H9 (cell line): ENCODE results near the gene WSB1. TPM values are rescaled to one million over a fixed set of nuclear protein-coding genes. Genes with fewer than 3 reads are reported as not detected.

Experiments
- DNase-seq: peaks from one replicate; pipeline ENCODE4 v3.0.0-alpha.2; 2017
- H2AFZ ChIP-seq: one replicate; pipeline ENCODE4 v1.6.1; 2013; ENCODE audit warnings: mild to moderate bottlenecking, low read length, control low read depth, moderate library complexity
- H2AK5ac ChIP-seq: 2 replicates; pipeline ENCODE4 v1.6.1; 2013; ENCODE audit warnings: low read length, control low read depth, mixed read lengths; ENCODE audit not compliant: insufficient read length
- H2BK120ac ChIP-seq: one replicate; pipeline ENCODE4 v1.6.1; 2013; ENCODE audit warnings: low read depth, mild to moderate bottlenecking, low read length, control low read depth, inconsistent platforms; ENCODE audit not compliant: poor library complexity, severe bottlenecking
- H2BK12ac ChIP-seq: 2 replicates; pipeline ENCODE4 v1.6.1; 2013; ENCODE audit warnings: low read length, control low read depth, mixed read lengths, low read depth; ENCODE audit not compliant: insufficient read length
- H2BK15ac ChIP-seq: 2 replicates; pipeline ENCODE4 v1.6.1; 2013; ENCODE audit warnings: low read depth, low read length, control low read depth
- H2BK20ac ChIP-seq: one replicate; pipeline ENCODE4 v1.6.1; 2013; ENCODE audit warnings: low read depth, mild to moderate bottlenecking, low read length, control low read depth, inconsistent platforms; ENCODE audit not compliant: poor library complexity, severe bottlenecking
- H2BK5ac ChIP-seq: 2 replicates; pipeline ENCODE4 v1.6.1; 2013; ENCODE audit warnings: low read length, control low read depth, mixed read lengths; ENCODE audit not compliant: insufficient read length
- H3K14ac ChIP-seq: 2 replicates; pipeline ENCODE4 v1.6.1; 2013; ENCODE audit warnings: low read length, control low read depth; ENCODE audit not compliant: insufficient read depth
- H3K18ac ChIP-seq: 2 replicates; pipeline ENCODE4 v1.6.1; 2013; ENCODE audit warnings: low read depth, mild to moderate bottlenecking, mixed read lengths, low read length, control low read depth; ENCODE audit not compliant: insufficient read length
- H3K23ac ChIP-seq: 2 replicates; pipeline ENCODE4 v1.6.1; 2013; ENCODE audit warnings: low read length, control low read depth, mixed read lengths, low read depth; ENCODE audit not compliant: insufficient read length
- H3K23me2 ChIP-seq: 2 replicates; pipeline ENCODE4 v1.6.1; 2013; ENCODE audit warnings: low read depth, mild to moderate bottlenecking, mixed read lengths, low read length, control low read depth; ENCODE audit not compliant: insufficient read length, poor library complexity, severe bottlenecking
- H3K27ac ChIP-seq: 2 replicates; pipeline ENCODE4 v1.5.1; 2013; ENCODE audit warnings: low read length, control low read depth, mixed read lengths, low read depth; ENCODE audit not compliant: insufficient read length
- H3K27me3 ChIP-seq: 2 replicates; pipeline ENCODE4 v1.6.1; 2013; ENCODE audit warnings: low read length, control low read depth, inconsistent platforms; ENCODE audit not compliant: insufficient read depth
- H3K4ac ChIP-seq: 2 replicates; pipeline ENCODE4 v1.6.1; 2013; ENCODE audit warnings: low read depth, mild to moderate bottlenecking, control low read depth, inconsistent platforms, low read length, moderate library complexity
- H3K4me1 ChIP-seq: 2 replicates; pipeline ENCODE4 v1.6.1; 2013; ENCODE audit warnings: low read length, control low read depth, inconsistent platforms; ENCODE audit not compliant: insufficient read depth
- H3K4me2 ChIP-seq: 2 replicates; pipeline ENCODE4 v1.6.1; 2013; ENCODE audit warnings: low read length, control low read depth, mixed read lengths; ENCODE audit not compliant: insufficient read length, insufficient read depth
- H3K56ac ChIP-seq: 2 replicates; pipeline ENCODE4 v1.6.1; 2013; ENCODE audit warnings: low read depth, mild to moderate bottlenecking, mixed read lengths, low read length, control low read depth; ENCODE audit not compliant: insufficient read length
- H3K79me1 ChIP-seq: 2 replicates; pipeline ENCODE4 v1.6.1; 2013; ENCODE audit warnings: low read depth, mild to moderate bottlenecking, moderate library complexity, low read length, control low read depth, inconsistent platforms; ENCODE audit not compliant: insufficient read depth, poor library complexity, severe bottlenecking
- H3K79me2 ChIP-seq: 2 replicates; pipeline ENCODE4 v1.6.1; 2013; ENCODE audit warnings: low read length, control low read depth, inconsistent platforms; ENCODE audit not compliant: insufficient read depth
- H3K9ac ChIP-seq: 2 replicates; pipeline ENCODE4 v1.6.1; 2013; ENCODE audit warnings: low read length, control low read depth, mixed read lengths; ENCODE audit not compliant: insufficient read length; ENCODE audit errors: extremely low read depth
- H3K9me3 ChIP-seq: one replicate; pipeline ENCODE4 v1.6.1; 2013; ENCODE audit warnings: low read depth, low read length, inconsistent platforms; ENCODE audit not compliant: control insufficient read depth
- H3T11ph ChIP-seq: one replicate; pipeline ENCODE4 v1.6.1; 2013; ENCODE audit warnings: mild to moderate bottlenecking, low read length, control low read depth, inconsistent platforms
- H4K20me1 ChIP-seq: one replicate; pipeline ENCODE4 v1.6.1; 2013; ENCODE audit not compliant: control insufficient read depth, insufficient read length, insufficient read depth
- H4K5ac ChIP-seq: 2 replicates; pipeline ENCODE4 v1.6.1; 2013; ENCODE audit warnings: low read depth, mild to moderate bottlenecking, mixed read lengths, low read length, control low read depth; ENCODE audit not compliant: insufficient read length
- H4K8ac ChIP-seq: replicated peaks from 2 replicates; pipeline ENCODE4 v1.6.1; 2013; ENCODE audit warnings: low read length, control low read depth, mixed read lengths, low read depth; ENCODE audit not compliant: insufficient read length
- H4K91ac ChIP-seq: 2 replicates; pipeline ENCODE4 v1.6.1; 2013; ENCODE audit warnings: low read depth, mild to moderate bottlenecking, moderate library complexity, mixed read lengths, low read length, control low read depth; ENCODE audit not compliant: insufficient read length
- H3K27ac Mint-ChIP-seq, 3 experiments: 2 replicates in 2 of 3; 3 replicates in 1 of 3; pipeline ENCODE4 v1.8.0; 2020 to 2021; ENCODE audit warnings: mixed read lengths in 3 of 3, mild to moderate bottlenecking in 1 of 3, moderate library complexity in 1 of 3
- H3K27me3 Mint-ChIP-seq: 2 replicates; pipeline ENCODE4 v1.8.0; 2021; ENCODE audit warnings: low read depth, mild to moderate bottlenecking, moderate library complexity, mixed read lengths
- H3K36me3 Mint-ChIP-seq, 3 experiments: 2 replicates in 2 of 3; 3 replicates in 1 of 3; pipeline ENCODE4 v1.8.0; 2020 to 2021; ENCODE audit warnings: low read depth in 3 of 3, mixed read lengths in 3 of 3; ENCODE audit not compliant: insufficient read depth in 1 of 3
- H3K4me1 Mint-ChIP-seq, 2 experiments: 2 replicates each; pipeline ENCODE4 v1.8.0; 2020; ENCODE audit warnings: mixed read lengths in 2 of 2
- H3K4me3 Mint-ChIP-seq, 2 experiments: 2 replicates in 1 of 2; 3 replicates in 1 of 2; pipeline ENCODE4 v1.8.0; 2020 to 2021; ENCODE audit warnings: mild to moderate bottlenecking in 2 of 2, mixed read lengths in 2 of 2, moderate library complexity in 1 of 2
- H3K9me3 Mint-ChIP-seq, 2 experiments: 2 replicates in 1 of 2; 3 replicates in 1 of 2; pipeline ENCODE4 v1.8.0; 2020; ENCODE audit warnings: mild to moderate bottlenecking in 2 of 2, mixed read lengths in 2 of 2, moderate library complexity in 1 of 2
- CTCF ChIP-seq: fragments of 200-600 bp; sonication (generic); conservative IDR thresholded peaks from 3 replicates; pipeline ENCODE4 v1.8.0; 2021; ENCODE audit warnings: antibody characterized with exemption, mild to moderate bottlenecking
- WGBS: extraction: QIAGEN DNeasy Blood & Tissue Kit; methylation state at CpG from one replicate; pipeline ENCODE4 v1.1.7; 2013; ENCODE audit warnings: missing lambda C conversion rate, low lambda C conversion rate, mixed read lengths; ENCODE audit not compliant: insufficient read length; ENCODE audit errors: extremely low coverage; 5-methylcytosine and 5-hydroxymethylcytosine counted together
- total RNA-seq: library from RNA; stranded (reverse); gene quantifications from 2 replicates; pipeline ENCODE4 v1.2.1, GENCODE V29; 2021

WSB1 gene
- total RNA-seq, 1 experiment from 2014 or later = 187 TPM

- peaks cover 0 to 3% of the 10 kb centered on the region in 2 experiments; a peak in 2 of 5 replicates for H3K9me3 Mint-ChIP-seq
- H2AK5ac ChIP-seq = no peak overlapping the region
- H2BK20ac ChIP-seq = no peak overlapping the region
- no peak overlapping the region for H3K4me3 Mint-ChIP-seq
- TF ChIP-seq CTCF = no peak
- WGBS = no CpG with 5 or more reads among the region's 7 CpGs
- H3K14ac ChIP-seq = no peak overlapping the region
- H2BK15ac ChIP-seq = no peak overlapping the region
- no peak overlapping the region for H3T11ph ChIP-seq
- no peak overlapping the region for H4K91ac ChIP-seq
- no peak overlapping the region for H4K8ac ChIP-seq
- no peaks in the 10 kb centered on the region for H3K79me1 ChIP-seq
- H3K27me3 ChIP-seq = no peaks in the 10 kb centered on the region
- no peak overlapping the region for H3K23ac ChIP-seq
- H3K4ac ChIP-seq = no peak overlapping the region
- no peak overlapping the region for H3K27ac Mint-ChIP-seq
- H3K9me3 ChIP-seq = no peaks in the 10 kb centered on the region
- no peak overlapping the region for H2BK120ac ChIP-seq
- no peak overlapping the region for H3K9ac ChIP-seq
- no peak overlapping the region for H3K18ac ChIP-seq
- peaks cover 12 to 14% of the 10 kb centered on the region in 2 experiments for H3K4me1 Mint-ChIP-seq
- no peak for DNase-seq
- H3K4me1 ChIP-seq = 0 out of 2 replicates have a peak, but pooled peaks cover 3% of the 10 kb centered on the region
- H4K20me1 ChIP-seq = no peaks in the 10 kb centered on the region
- H3K79me2 ChIP-seq = no peaks in the 10 kb centered on the region
- no peak overlapping the region for H3K27ac ChIP-seq
- H2AFZ ChIP-seq = no peak overlapping the region
- H3K27me3 Mint-ChIP-seq = peaks cover 17% of the 10 kb centered on the region
- no peak overlapping the region for H2BK5ac ChIP-seq
- H3K4me2 ChIP-seq = no peak overlapping the region
- H3K56ac ChIP-seq = no peak overlapping the region
- no peak overlapping the region for H2BK12ac ChIP-seq
- no peak overlapping the region for H4K5ac ChIP-seq
- H3K23me2 ChIP-seq = no peaks in the 10 kb centered on the region
- H3K36me3 Mint-ChIP-seq = no peaks in the 10 kb centered on the region
These were observed 46.6 kb upstream of the WSB1 start for GRCh38 chr17:27247071-27247957.
